ENCODE data around the gene LMO1. TPM values are rescaled to one million over a fixed set of nuclear protein-coding genes. Genes with fewer than 3 reads are reported as not detected.

Gene LMO1
- total and polyA plus RNA-seq, 10 of the 15 experiments (the other 5 are each of a cell fraction or from before 2014, with no cell fraction given) = not detected

GRCh38 chr11:8204025-8204424, 59.7 kb downstream of the LMO1 start:
- CTCF ChIA-PET = interaction anchor here (1.2 to 8.7 kb wide), 5 partner anchors 9 to 363 kb away, joined by 3 to 132 read pairs (median 9); no protein-coding TSS in a partner anchor
- peaks cover 4% of the 10 kb centered on the region; the same call in 1 of the 2 replicates for H3K4me1 ChIP-seq (ENCODE audit: control insufficient read depth, insufficient read depth, low read length)
- FAIRE-seq (no peak), ATAC-seq (no peak), DNase-seq (ENCODE audit: low read depth, low spot score) (no peak)
- no peak overlapping the region for H3K4me3 ChIP-seq
- POLR2A ChIA-PET = interaction anchor here (0.6 to 1.2 kb wide), 2 partner anchors 9 to 65 kb away, joined by 3 to 4 read pairs; no protein-coding TSS in a partner anchor
- BruUV-seq (replicated peaks) = no TSS peak
- 47% methylated on average over 5 of the region's 5 CpGs for WGBS (ENCODE audit: insufficient coverage, insufficient replicate concordance, low lambda C conversion rate, missing lambda C conversion rate)
- H4K20me1 ChIP-seq (ENCODE audit: control insufficient read depth, insufficient read depth) = no peaks in the 10 kb centered on the region
- no peaks in the 10 kb centered on the region for H3K36me3 ChIP-seq (ENCODE audit: control insufficient read depth in 2 of 2, insufficient read depth in 2 of 2, low read length in 1 of 2)
- in situ Hi-C loops (cut with MboI) (no loop called here), intact Hi-C loops (cut with micrococcal nuclease; ENCODE audit: unreplicated experiment) (loop anchor here (10.0 kb wide), 1 partner anchor 169 kb away; no protein-coding TSS in a partner anchor)
- RAD21 ChIA-PET (ENCODE audit: unreplicated experiment) = interaction anchor here (1.1 to 3.8 kb wide), 3 partner anchors 11 to 105 kb away, joined by 3 to 22 read pairs (median 4); no protein-coding TSS in a partner anchor
- no peak overlapping the region for H3K9ac ChIP-seq (ENCODE audit: control insufficient read depth, insufficient read depth, low read length)
- no peak overlapping the region for H3K27ac ChIP-seq (ENCODE audit: control insufficient read depth, insufficient read depth)
- TF ChIP-seq SMARCA5 (IDR thresholded peaks at IDR 0.05) = no peak
- no peak for TF ChIP-seq ATF2 (IDR thresholded peaks at IDR 0.05; ENCODE audit: low read length)
- no peak for TF ChIP-seq NFYB (IDR thresholded peaks at IDR 0.05; ENCODE audit: insufficient read depth, low read depth, low read length)
- TF ChIP-seq ZBTB11 (CRISPR knock-in tag; IDR thresholded peaks at IDR 0.05) = no peak
- no peak for TF ChIP-seq WRNIP1 (IDR thresholded peaks at IDR 0.05; ENCODE audit: borderline replicate concordance, low read depth, low read length)
- no peaks in the 10 kb centered on the region for H3K79me2 ChIP-seq (ENCODE audit: control insufficient read depth, insufficient read depth, low read length)
- SMC1A ChIA-PET (ENCODE audit: uncharacterized antibody, unreplicated experiment) = interaction anchor here (0.8 to 1.9 kb wide), 4 partner anchors 8 to 360 kb away, joined by 3 to 6 read pairs (median 4); no protein-coding TSS in a partner anchor
- H2AFZ ChIP-seq (ENCODE audit: control insufficient read depth, low read depth, low read length) = no peak overlapping the region
- no peaks in the 10 kb centered on the region for H3K9me3 ChIP-seq (replicated peaks; ENCODE audit: control insufficient read depth, insufficient read depth, low read length)
- peaks cover 0 to 3% of the 10 kb centered on the region in 2 experiments; a peak in 2 of 4 replicates for H3K27me3 ChIP-seq (replicated peaks in 1 of 2; ENCODE audit: control insufficient read depth in 2 of 2, insufficient read depth in 2 of 2, low read length in 1 of 2)
- H3K4me2 ChIP-seq (ENCODE audit: control insufficient read depth, insufficient read depth) = no peak overlapping the region

Measured in GM12878 (cell line).